Activated CD4-positive, alpha-beta T cell treated with anti-CD3 and anti-CD28 coated beads for 1 hour (primary cell): ENCODE data around the gene RPUSD3.

Source experiments
- DNase-seq: peaks from one replicate; pipeline ENCODE4 v3.0.0-alpha.2; 2020

Gene RPUSD3

DNA sequence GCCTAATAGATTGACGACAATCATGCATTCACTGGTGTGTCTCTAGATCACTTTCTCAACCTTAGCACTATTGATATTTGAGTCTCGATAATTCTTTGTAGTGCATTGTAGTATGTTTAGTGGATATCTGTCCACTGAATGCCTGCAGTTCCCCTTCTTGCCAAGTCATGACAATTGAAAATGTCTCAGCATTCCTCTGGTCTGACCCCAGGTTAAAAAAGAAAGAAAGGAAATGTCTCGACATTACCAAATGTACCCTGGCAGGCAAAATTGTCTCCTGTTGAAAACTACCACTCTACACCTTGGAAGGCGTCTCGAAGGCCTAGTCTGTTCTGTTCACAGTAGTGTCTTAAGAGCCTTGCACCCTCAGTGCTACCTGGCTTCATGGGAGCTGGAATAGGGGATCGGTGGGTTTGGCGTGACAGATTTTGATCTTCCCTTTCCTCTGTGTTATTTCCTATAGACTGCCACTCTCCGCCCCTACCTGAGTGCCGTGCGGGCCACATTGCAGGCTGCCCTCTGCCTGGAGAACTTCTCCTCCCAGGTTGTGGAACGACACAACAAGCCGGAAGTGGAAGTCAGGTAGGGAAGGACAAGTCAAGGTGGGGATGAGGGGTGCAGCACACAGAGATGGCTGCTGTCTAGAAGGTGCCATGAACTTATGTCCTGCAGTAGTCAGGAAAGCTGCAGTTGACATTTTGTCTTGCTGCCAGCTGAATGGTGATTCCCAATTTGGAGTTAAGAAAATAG lies 46.4 kb downstream of the RPUSD3 start:
- DNase-seq = no peak

GRCh38 chr3:9795207-9795606 lies 48.6 kb downstream of the RPUSD3 start:
- DNase-seq = no peak

GRCh38 chr3:9794400-9794799 lies 49.4 kb downstream of the RPUSD3 start:
- DNase-seq = no peak

DNA sequence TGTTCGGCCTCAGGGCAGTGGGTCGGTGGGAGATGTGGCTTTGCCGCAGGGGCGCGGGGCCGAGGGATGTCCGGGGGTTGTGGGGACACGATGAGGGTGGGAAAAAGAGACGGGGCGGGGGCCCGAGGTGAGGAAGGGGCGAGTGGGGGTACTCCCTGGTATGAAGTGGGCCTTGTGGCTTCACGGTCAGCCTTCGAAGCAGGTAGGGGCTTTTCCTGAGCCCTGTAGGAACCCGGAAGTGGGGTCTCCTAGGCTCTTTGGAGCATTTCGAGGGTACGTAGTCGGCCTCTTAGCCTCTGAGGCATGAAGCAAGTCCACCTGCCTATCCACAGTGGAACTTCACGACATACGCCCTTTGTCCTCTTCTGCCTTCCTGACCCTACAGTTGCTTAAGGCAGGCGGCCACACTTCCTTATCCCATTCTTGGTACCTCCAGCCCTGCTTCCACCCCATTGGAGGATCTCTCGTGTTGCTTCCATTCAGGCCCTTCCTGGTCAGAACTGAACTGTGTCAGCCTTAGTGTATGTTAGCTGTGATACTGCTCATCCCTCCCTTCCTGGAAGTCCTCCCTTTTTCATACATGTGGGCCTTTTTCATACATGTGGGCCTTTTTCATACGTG lies 50.5 kb downstream of the RPUSD3 start:
- peak; percentile 19 for DNase-seq

DNA sequence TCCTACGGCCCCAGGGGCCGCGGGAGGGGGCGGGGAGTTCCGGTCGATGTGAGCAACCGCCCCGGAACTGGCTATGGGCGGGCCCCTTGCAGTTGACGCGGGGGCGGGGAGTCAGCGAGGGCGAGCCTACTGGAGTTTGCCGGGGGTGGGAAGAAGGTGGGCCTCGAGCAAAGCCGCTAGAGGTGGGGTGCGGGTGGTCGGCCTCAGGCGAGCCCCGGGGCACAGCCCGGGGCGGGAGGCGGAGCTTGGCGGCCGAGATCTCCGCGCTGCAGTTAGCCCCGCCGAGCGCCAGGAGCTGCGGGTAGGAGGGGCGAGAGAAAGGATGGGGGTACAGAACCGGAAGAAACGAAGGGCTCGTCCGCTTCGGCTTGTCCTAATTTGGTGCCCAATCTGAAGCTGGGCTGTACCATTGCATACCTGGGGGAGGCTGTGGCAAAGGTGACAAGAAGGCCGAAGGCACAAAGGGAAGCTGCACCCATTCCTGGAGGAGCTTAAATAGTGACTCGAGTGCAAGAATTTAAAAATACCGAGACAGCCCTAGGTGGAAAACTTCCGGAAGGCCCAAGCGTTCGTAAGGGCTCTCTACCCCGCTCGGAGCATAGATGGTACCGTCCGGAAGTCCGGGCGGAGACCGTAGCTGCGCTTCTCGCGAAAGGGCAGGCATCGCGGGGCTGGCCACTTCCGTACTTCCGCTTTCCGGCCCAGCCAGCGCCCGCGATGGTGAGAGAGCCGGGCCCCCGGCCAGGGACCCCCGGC lies 51.2 kb downstream of the RPUSD3 start, which contains the start of the genes ARPC4 and TADA3:
ARPC4 (plus strand) TSS at position 678 of the 756 bp plus-strand sequence; CDS start at position 718, 40 bp downstream.
TADA3 (minus strand) TSS at position 69 of the 756 bp plus-strand sequence. CDS start 1,007 bp downstream, outside the sequence.
- peak; percentile 88 for DNase-seq

DNA sequence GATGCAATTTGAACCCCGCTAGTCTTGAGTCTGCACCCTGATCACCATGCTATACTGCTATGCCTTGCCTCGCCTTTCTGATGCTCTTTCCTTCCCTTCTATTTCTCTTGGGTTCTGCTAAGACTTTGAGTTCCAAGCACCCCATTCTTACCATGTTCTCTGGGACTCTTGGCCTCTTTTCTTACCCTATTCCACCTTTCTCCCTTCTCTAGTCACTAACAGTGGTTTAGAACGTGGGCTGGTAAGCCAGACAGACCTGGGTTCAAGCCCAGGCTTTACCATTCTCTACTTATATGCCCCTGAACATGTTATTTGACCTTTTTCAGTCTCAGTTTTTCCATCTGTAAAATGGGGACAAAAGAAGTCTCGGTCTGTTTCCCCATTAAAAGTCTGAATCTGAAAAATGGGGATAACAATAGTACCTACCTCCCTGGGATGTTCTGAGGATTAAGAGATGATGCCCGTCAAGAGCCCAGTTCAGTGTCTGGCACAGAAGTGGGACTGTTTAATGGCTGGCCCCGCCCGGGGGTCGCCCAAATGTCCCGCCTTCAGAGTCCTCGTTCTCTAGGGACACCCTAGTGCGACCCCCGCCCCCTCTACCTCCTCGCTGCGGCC lies 51.9 kb downstream of the RPUSD3 start:
- DNase-seq = no peak

DNA sequence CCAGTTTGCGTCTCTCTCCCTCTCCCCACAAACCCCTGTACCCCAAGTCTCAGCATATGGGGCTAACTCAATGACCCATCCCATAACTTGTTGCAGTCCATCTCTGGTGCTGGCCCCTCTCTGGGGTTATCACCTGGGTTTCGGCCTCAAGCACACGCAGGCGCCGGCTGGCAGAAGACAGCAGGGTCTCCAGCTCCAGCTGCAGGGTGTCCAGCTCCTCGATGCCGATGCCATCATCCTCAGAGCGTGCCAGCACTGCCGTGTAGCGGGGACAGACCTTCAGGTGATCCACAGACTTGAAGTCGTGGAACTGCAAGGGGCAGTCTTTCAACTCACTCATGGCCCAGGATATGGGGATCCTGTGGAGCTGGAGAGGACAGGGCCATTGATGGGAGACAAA lies 52.7 kb downstream of the RPUSD3 start:
- DNase-seq = no peak
